H1 (cell line): ENCODE data around the gene CPED1. TPM values are rescaled to one million over a fixed set of nuclear protein-coding genes. Genes with fewer than 3 reads are reported as not detected.

Experiments
- CTCF ChIA-PET: fragments of 300-600 bp; sonication (Branson Sonifier 250); formaldehyde crosslinking; loops from one replicate; lab custom pipeline; 2021; ENCODE audit not compliant: partially characterized antibody; lab: Charles Lee
- POLR2A ChIA-PET: fragments of 300-600 bp; sonication (Branson Sonifier 250); formaldehyde crosslinking; loops from one replicate; lab custom pipeline; 2021; ENCODE audit warnings: inconsistent platforms; ENCODE audit not compliant: partially characterized antibody; lab: Charles Lee
- DNase-seq, 2 experiments: peaks; one replicate each; pipeline versions ENCODE4 v3.0.0 to v3.0.0-alpha.2; 2010 to 2022; ENCODE audit warnings: low spot score in 2 of 2, low read depth in 1 of 2, mixed read lengths in 1 of 2
- FAIRE-seq: peaks from 2 replicates; lab custom pipeline; 2011; peaks lifted over from hg19 to GRCh38; lab: Jason Lieb, UNC
- H2AFZ ChIP-seq: 2 replicates; pipeline ENCODE4 v1.8.1; 2012; ENCODE audit warnings: low read length, inconsistent platforms
- H2AK5ac ChIP-seq: 2 replicates; pipeline ENCODE4 v1.6.1; 2013; ENCODE audit warnings: low read depth, low read length
- H2BK120ac ChIP-seq: replicated peaks from 2 replicates; pipeline ENCODE3; 2013; ENCODE audit warnings: low read depth, low read length, inconsistent platforms
- H2BK12ac ChIP-seq: 2 replicates; pipeline ENCODE4 v1.6.1; 2013; ENCODE audit warnings: low read depth, low read length
- H2BK15ac ChIP-seq: 2 replicates; pipeline ENCODE4 v1.6.1; 2013; ENCODE audit warnings: low read length
- H2BK20ac ChIP-seq: 2 replicates; pipeline ENCODE4 v1.6.1; 2013; ENCODE audit warnings: low read length
- H2BK5ac ChIP-seq: 2 replicates; pipeline ENCODE4 v1.6.1; 2013; ENCODE audit warnings: low read depth, low read length
- H3K14ac ChIP-seq: 2 replicates; pipeline ENCODE4 v1.6.1; 2013; ENCODE audit warnings: inconsistent platforms; ENCODE audit not compliant: insufficient read length
- H3K18ac ChIP-seq: 2 replicates; pipeline ENCODE4 v1.6.1; 2013; ENCODE audit warnings: low read length; ENCODE audit errors: extremely low read depth
- H3K23ac ChIP-seq: 2 replicates; pipeline ENCODE4 v1.6.1; 2013; ENCODE audit warnings: inconsistent platforms; ENCODE audit not compliant: insufficient read length
- H3K23me2 ChIP-seq: 2 replicates; pipeline ENCODE4 v1.6.1; 2013; ENCODE audit warnings: low read depth, low read length
- H3K27ac ChIP-seq: 2 replicates; pipeline ENCODE4 v1.6.1; 2011; ENCODE audit warnings: low read depth, low read length, inconsistent platforms
- H3K27me3 ChIP-seq, 4 experiments: replicated peaks in 1 of 4; 1 replicate in 1 of 4; 2 replicates in 3 of 4; pipeline versions ENCODE4 v1.6.1 to v1.8.1; 2011 to 2013; ENCODE audit warnings: low read length in 3 of 4, mild to moderate bottlenecking in 3 of 4, inconsistent platforms in 2 of 4, mixed read lengths in 2 of 4, moderate library complexity in 1 of 4; ENCODE audit not compliant: control insufficient read depth in 3 of 4, insufficient read depth in 3 of 4; ENCODE audit errors: extremely low read depth in 1 of 4
- H3K36me3 ChIP-seq, 4 experiments: 2 replicates each; pipeline versions ENCODE4 v1.6.1 to v1.8.1; 2011 to 2013; ENCODE audit warnings: mild to moderate bottlenecking in 4 of 4, low read length in 3 of 4, moderate library complexity in 2 of 4, control low read depth in 1 of 4, inconsistent platforms in 1 of 4; ENCODE audit not compliant: insufficient read depth in 4 of 4, control insufficient read depth in 2 of 4
- H3K4ac ChIP-seq: replicated peaks from 2 replicates; pipeline ENCODE3; 2013; ENCODE audit warnings: low read length, low read depth, mixed read lengths, inconsistent platforms; ENCODE audit not compliant: insufficient read length
- H3K4me1 ChIP-seq, 4 experiments: replicated peaks in 1 of 4; 1 replicate in 1 of 4; 2 replicates in 3 of 4; pipeline versions ENCODE4 v1.6.1 to v1.8.1; 2011 to 2013; ENCODE audit warnings: low read length in 3 of 4, inconsistent platforms in 2 of 4, mixed read lengths in 1 of 4; ENCODE audit not compliant: insufficient read depth in 4 of 4, control insufficient read depth in 3 of 4
- H3K4me2 ChIP-seq, 2 experiments: 2 replicates each; pipeline versions ENCODE4 v1.6.1 to v1.8.1; 2011 to 2013; ENCODE audit warnings: low read depth in 2 of 2, low read length in 2 of 2, control low read depth in 1 of 2, inconsistent platforms in 1 of 2, mild to moderate bottlenecking in 1 of 2; ENCODE audit not compliant: insufficient read depth in 1 of 2
- H3K4me3 ChIP-seq, 4 experiments: fragments of 200-600, 300-600 bp in 1 of 4; sonication (generic), shearing (Covaris generic), sonication (Bioruptor Twin) in 1 of 4; 2 replicates each; pipeline versions ENCODE4 v1.5.1 to v1.8.1; 2011 to 2016; ENCODE audit warnings: low read length in 4 of 4, low read depth in 3 of 4, control low read depth in 2 of 4, inconsistent platforms in 2 of 4, mild to moderate bottlenecking in 2 of 4, mixed read lengths in 1 of 4, moderate library complexity in 1 of 4; ENCODE audit not compliant: insufficient read depth in 2 of 4; ENCODE audit errors: extremely low read depth in 1 of 4
- H3K56ac ChIP-seq: replicated peaks from 2 replicates; pipeline ENCODE3; 2013; ENCODE audit warnings: low read depth, mild to moderate bottlenecking, mixed read lengths, low read length, inconsistent platforms; ENCODE audit not compliant: insufficient read length
- H3K79me1 ChIP-seq: 2 replicates; pipeline ENCODE4 v1.6.1; 2013; ENCODE audit warnings: low read depth, low read length, control low read depth
- H3K79me2 ChIP-seq, 2 experiments: 2 replicates each; pipeline versions ENCODE4 v1.6.1 to v1.8.1; 2012 to 2013; ENCODE audit warnings: low read length in 2 of 2, mild to moderate bottlenecking in 2 of 2, inconsistent platforms in 1 of 2; ENCODE audit not compliant: insufficient read depth in 2 of 2, control insufficient read depth in 1 of 2
- H3K9ac ChIP-seq, 4 experiments: replicated peaks in 1 of 4; 1 replicate in 1 of 4; 2 replicates in 3 of 4; pipeline versions ENCODE4 v1.6.1 to v1.8.1; 2011 to 2013; ENCODE audit warnings: low read depth in 3 of 4, low read length in 3 of 4, control low read depth in 2 of 4, mild to moderate bottlenecking in 2 of 4, moderate library complexity in 2 of 4, inconsistent platforms in 1 of 4; ENCODE audit errors: extremely low read depth in 1 of 4
- H3K9me3 ChIP-seq, 2 experiments: 2 replicates each; pipeline versions ENCODE4 v1.6.1 to v1.8.1; 2012 to 2013; ENCODE audit warnings: mild to moderate bottlenecking in 2 of 2, moderate library complexity in 2 of 2, control low read depth in 1 of 2, inconsistent platforms in 1 of 2, low read depth in 1 of 2, low read length in 1 of 2, mixed read lengths in 1 of 2; ENCODE audit not compliant: insufficient read depth in 2 of 2
- H4K20me1 ChIP-seq, 2 experiments: replicated peaks in 1 of 2; 2 replicates each; pipeline versions ENCODE3 to v1.8.1; 2011 to 2013; ENCODE audit warnings: inconsistent platforms in 2 of 2, low read length in 2 of 2, mild to moderate bottlenecking in 1 of 2; ENCODE audit not compliant: insufficient read depth in 2 of 2, control insufficient read depth in 1 of 2
- H4K5ac ChIP-seq: 2 replicates; pipeline ENCODE4 v1.6.1; 2013; ENCODE audit warnings: low read length, low read depth, mixed read lengths, inconsistent platforms; ENCODE audit not compliant: insufficient read length
- H4K8ac ChIP-seq: 2 replicates; pipeline ENCODE4 v1.8.0; 2013; ENCODE audit warnings: mild to moderate bottlenecking, moderate library complexity, low read length, inconsistent platforms; ENCODE audit not compliant: insufficient read depth; ENCODE audit errors: extremely low read depth
- H4K91ac ChIP-seq: replicated peaks from 2 replicates; pipeline ENCODE3; 2013; ENCODE audit warnings: low read length, mixed read lengths, inconsistent platforms; ENCODE audit not compliant: insufficient read length
- ATF2 ChIP-seq: IDR thresholded peaks from 2 replicates; pipeline ENCODE4 v1.6.1; 2012; ENCODE audit warnings: low read length, inconsistent platforms
- CHD2 ChIP-seq: IDR thresholded peaks from 2 replicates; pipeline ENCODE4 v1.6.1; 2012; ENCODE audit warnings: low read length, improper control_type of control experiment
- GABPA ChIP-seq: IDR thresholded peaks from 2 replicates; pipeline ENCODE4 v1.6.1; 2011; ENCODE audit warnings: mild to moderate bottlenecking, low read length, moderate library complexity, borderline replicate concordance; ENCODE audit not compliant: insufficient read depth
- KDM4A ChIP-seq: IDR thresholded peaks from one replicate; pipeline ENCODE4 v1.7.1; 2012; ENCODE audit warnings: low read depth, mild to moderate bottlenecking, moderate library complexity, low read length, inconsistent platforms; ENCODE audit not compliant: severe bottlenecking
- POLR2AphosphoS5 ChIP-seq: IDR thresholded peaks from 2 replicates; pipeline ENCODE4 v1.6.1; 2011; ENCODE audit warnings: low read depth, low read length
- RAD21 ChIP-seq, 2 experiments: IDR thresholded peaks in 1 of 2; conservative IDR thresholded peaks in 1 of 2; 2 replicates each; pipeline ENCODE4 v1.6.1; 2011; ENCODE audit warnings: low read depth in 2 of 2, low read length in 2 of 2, improper control_type of control experiment in 1 of 2, inconsistent platforms in 1 of 2, mild to moderate bottlenecking in 1 of 2, moderate library complexity in 1 of 2
- RXRA ChIP-seq: IDR thresholded peaks from 2 replicates; pipeline ENCODE4 v1.6.1; 2011; ENCODE audit warnings: low read depth, mild to moderate bottlenecking, low read length, moderate library complexity; ENCODE audit not compliant: insufficient read depth
- SAP30 ChIP-seq: fragments of 300-600 bp; sonication (generic); IDR thresholded peaks from 2 replicates; pipeline ENCODE4 v1.7.1; 2012; ENCODE audit warnings: low read length, moderate library complexity, mild to moderate bottlenecking, inconsistent platforms; ENCODE audit not compliant: insufficient read depth, insufficient replicate concordance
- SP2 ChIP-seq: IDR thresholded peaks from 2 replicates; pipeline ENCODE4 v1.6.1; 2012; ENCODE audit warnings: mild to moderate bottlenecking, low read length, inconsistent platforms
- SUZ12 ChIP-seq: fragments of 200-600 bp; sonication (generic); IDR thresholded peaks from 2 replicates; pipeline ENCODE4 v1.6.1; 2012; ENCODE audit warnings: mild to moderate bottlenecking, inconsistent platforms, low read length, moderate library complexity, mixed read lengths
- WGBS, 2 experiments: shearing (Covaris generic) in 1 of 2; methylation state at CpG; one replicate each; pipeline versions ENCODE4 v1.1.6 to v1.1.7; 2013 to 2015; ENCODE audit warnings: low lambda C conversion rate in 2 of 2, mixed read lengths in 2 of 2, inconsistent platforms in 1 of 2, low coverage in 1 of 2, missing lambda C conversion rate in 1 of 2; ENCODE audit not compliant: insufficient replicate concordance in 2 of 2, insufficient coverage in 1 of 2, insufficient read length in 1 of 2; ENCODE audit errors: extremely low coverage in 1 of 2, missing lambda C conversion rate in 1 of 2; 5-methylcytosine and 5-hydroxymethylcytosine counted together
- polyA plus RNA-seq, 7 experiments: library from polyadenylated mRNA; depleted of rRNA in 3 of 7; stranded (reverse) in 5 of 7; unstranded in 2 of 7; fragments of >200 nt in 5 of 7; fragments of 200-250 nt in 2 of 7; gene quantifications; 1 replicate in 5 of 7; 2 replicates in 1 of 7; 4 replicates in 1 of 7; pipeline versions ENCODE4 v1.2.1 to v1.2.3, GENCODE V29; 2011 to 2013; ENCODE audit warnings: missing spikeins in 2 of 7, mixed read lengths in 2 of 7
- total RNA-seq: library from RNA; stranded (reverse); fragmentation: NEBNext Ultra II Directional; extraction: Animal tissue kit (Norgen Biotek cat#: 25700); gene quantifications from 2 replicates; pipeline ENCODE4 v1.2.1, GENCODE V29; 2021

CPED1 gene
- total and polyA plus RNA-seq, 2 of the 8 experiments (the other 6 are each of a cell fraction or from before 2014, with no cell fraction given): 0.08 to 0.39 TPM

GRCh38 chr7:121331048-121331447 lies 342.5 kb downstream of the CPED1 start:
- WGBS, 2 experiments: 73% methylated on average over 4 of the region's 4 CpGs; no CpG with 5 or more reads in 1 of the 2 experiments
- H3K4me2 ChIP-seq: peak overlapping the region in 1 of 2 experiments; percentile 87; a peak in 2 of 4 replicates
- CTCF ChIA-PET: interaction anchor here (1.4 to 2.2 kb wide), 2 partner anchors 67 to 663 kb away, joined by 7 read pairs; no protein-coding TSS in a partner anchor
- TF ChIP-seq SUZ12 (no peak), SAP30 (no peak), ATF2 (no peak), RAD21 (IDR thresholded peaks at IDR 0.05 in 1 of 2, conservative IDR thresholded peaks at IDR 0.05 in 1 of 2; ENCODE audit: low read depth in 2 of 2, low read length in 2 of 2) (no peak), CHD2 (no peak), SP2 (no peak), GABPA (no peak), KDM4A (no peak), RXRA (no peak), POLR2AphosphoS5 (no peak)

More at GRCh38 chr7:121331048-121331447, 342.5 kb downstream of the CPED1 start:
- Histone ChIP-seq H2AK5ac (no peak overlapping the region), H2BK20ac (no peak overlapping the region), H3K56ac (no peak overlapping the region), H4K20me1 (no peaks in the 10 kb centered on the region), H2BK12ac (no peak overlapping the region), H3K9me3 (no peaks in the 10 kb centered on the region), H3K23me2 (peaks cover 16% of the 10 kb centered on the region), H3K18ac (no peak overlapping the region), H3K23ac (no peak overlapping the region), H4K91ac (no peak overlapping the region), H2BK120ac (no peak overlapping the region), H3K4me1 (peaks cover 0 to 5% (median under 1%) of the 10 kb centered on the region in 4 experiments; a peak in 2 of 7 replicates), H2AFZ (no peak overlapping the region), H3K9ac (no peak overlapping the region), H3K79me1 (no peaks in the 10 kb centered on the region), H3K27ac (no peak overlapping the region), H3K14ac (no peak overlapping the region), H3K27me3 (peaks cover 1 to 38% (median 19%) of the 10 kb centered on the region in 4 experiments; a peak in 6 of 7 replicates), H4K5ac (no peak overlapping the region), H3K36me3 (no peaks in the 10 kb centered on the region), H3K4me3 (peak overlapping the region in 1 of 4 experiments; percentile 71; a peak in 2 of 8 replicates), H2BK5ac (no peak overlapping the region), H2BK15ac (no peak overlapping the region), H4K8ac (no peak overlapping the region), H3K4ac (no peak overlapping the region), H3K79me2 (no peaks in the 10 kb centered on the region)
- DNase-seq (no peak), FAIRE-seq (no peak)
- POLR2A ChIA-PET: no interaction called here
